Ecto neural progenitor cell (in vitro differentiated cells): Measurements from ENCODE around the gene UQCRHL.
"Not testable (repeated sequence)": the region's sequence is repeated elsewhere in the genome, so short reads cannot be mapped to it uniquely, and the experiment has no call there.

Experiments
- DNase-seq: peaks from one replicate; pipeline ENCODE4 v3.0.0-alpha.2; 2018; ENCODE audit warnings: low spot score

UQCRHL gene

DNA sequence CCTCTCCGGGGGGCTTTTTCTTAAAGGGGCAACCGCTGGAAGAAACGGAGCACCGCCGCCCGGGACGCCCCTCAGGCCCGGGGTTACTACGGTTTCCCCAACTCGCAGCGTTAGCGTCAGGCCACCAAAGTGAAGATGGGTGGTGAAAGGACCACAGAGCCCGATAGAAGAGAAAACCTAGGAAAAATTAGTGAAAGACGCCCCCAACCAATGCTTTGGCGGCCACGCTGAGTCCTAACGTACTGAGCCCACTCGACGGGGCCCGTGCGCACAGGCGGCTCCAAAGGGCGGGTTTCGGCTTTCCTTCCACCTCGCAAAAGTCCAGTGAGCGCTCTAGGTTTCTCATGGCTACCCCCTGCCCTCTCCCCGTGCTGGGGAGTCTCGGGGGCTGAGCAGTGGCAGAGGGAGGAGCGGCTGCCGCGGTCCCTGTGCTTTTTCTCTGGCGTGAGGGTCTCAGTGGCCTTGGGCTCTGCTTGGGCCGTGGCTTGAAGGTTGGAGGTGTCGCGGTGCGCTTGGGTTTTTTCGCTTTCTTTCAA, 27.8 kb upstream of the UQCRHL start:
- DNase-seq, result no peak

GRCh38 chr1:15834406-15835204, 27.2 kb upstream of the UQCRHL start:
- peak; percentile 95 for DNase-seq

GRCh38 chr1:15833842-15834405, 26.5 kb upstream of the UQCRHL start:
- DNase-seq, result no peak

DNA sequence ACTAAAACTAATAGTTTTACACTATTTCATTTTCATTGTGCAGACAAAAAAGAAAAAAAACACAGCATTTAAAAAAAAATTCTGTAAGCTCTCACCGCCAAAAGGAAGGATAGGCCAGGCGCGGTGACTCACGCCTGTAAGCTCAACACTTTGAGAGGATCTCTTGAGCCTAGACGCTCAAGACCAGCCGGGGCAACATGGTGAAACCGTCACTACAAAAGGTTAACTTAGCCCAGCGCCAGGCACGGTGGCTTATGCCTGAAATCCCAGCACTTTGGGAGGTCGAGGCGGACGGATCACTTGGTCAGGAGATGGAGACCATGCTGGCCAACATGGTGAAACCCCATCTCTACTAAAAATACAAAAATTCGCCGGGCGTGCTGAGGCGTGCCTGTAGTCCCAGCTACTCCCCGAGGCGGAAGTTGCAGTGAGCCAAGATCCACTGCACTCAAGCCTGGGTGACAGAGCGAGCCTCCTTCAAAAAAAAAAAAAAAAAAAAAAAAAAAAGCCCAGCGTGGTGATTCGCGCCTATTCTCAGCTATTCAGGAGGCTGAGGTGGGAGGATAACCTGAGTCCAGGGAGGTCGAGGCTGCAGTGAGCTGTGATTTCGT, 25.7 kb upstream of the UQCRHL start:
- DNase-seq, result no peak

GRCh38 chr1:15830258-15830657, 22.8 kb upstream of the UQCRHL start:
- no peak for DNase-seq

DNA sequence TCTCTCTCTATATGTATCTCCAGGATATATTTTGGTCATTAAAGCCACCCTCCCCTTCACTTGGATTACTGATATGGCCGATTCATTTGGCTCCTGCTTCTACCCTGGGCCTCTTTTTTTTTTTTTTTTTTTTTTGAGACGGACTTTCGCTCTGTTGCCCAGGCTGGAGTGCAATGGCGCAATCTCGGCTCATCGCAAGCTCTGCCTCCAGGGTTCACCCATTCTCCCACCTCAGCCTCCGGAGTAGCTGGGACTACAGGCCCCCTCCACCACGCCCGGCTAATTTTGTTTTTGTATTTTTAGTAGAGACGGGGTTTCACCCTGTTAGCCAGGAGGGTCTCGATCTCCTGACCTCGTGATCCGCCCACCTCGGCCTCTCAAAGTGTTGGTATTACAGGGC, 21.5 kb upstream of the UQCRHL start:
- not testable (repeated sequence) for DNase-seq

- not testable (repeated sequence) for DNase-seq
These were observed 20.1 kb upstream of the UQCRHL start for GRCh38 chr1:15827567-15827966.

- no peak for DNase-seq
These were observed 19.5 kb upstream of the UQCRHL start for GRCh38 chr1:15826810-15827507.

DNA sequence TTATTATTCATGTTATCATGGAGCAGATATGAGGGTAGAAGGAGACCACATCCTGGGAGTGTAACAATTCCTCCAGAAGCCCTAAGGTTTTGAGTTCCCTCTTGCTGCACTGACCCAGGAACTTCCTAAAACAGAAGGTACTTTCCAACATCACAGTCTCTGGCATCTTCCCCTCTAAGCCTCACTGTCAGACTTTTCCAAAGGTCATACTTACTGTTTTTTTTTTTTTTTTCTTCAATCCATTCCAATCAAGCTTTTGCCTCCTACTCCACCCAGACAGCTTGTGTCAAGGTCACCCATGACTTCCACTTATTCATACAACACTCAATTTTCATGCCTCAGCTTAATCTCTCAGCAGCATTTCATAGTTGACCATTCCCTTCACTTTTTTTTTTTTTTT, 18.4 kb upstream of the UQCRHL start:
- DNase-seq, result no peak

DNA sequence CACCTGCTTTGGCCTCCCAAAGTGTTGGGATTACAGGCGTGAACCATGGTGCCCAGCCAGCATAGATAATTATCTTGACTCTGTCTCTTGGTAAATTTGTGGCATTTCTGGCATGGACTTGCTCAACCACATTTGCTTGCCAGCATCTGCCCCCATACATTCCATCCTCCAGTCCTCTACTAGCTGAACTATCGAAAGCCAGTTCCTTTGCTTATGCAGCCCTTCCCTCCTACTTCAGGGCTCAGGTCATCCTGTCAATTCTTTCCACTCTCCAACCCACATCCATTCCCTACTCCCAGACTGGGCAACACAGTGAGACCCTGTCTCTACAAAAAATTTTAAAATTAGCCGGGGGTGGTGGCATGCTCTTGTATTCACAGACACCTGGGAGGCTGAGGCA, 13.0 kb upstream of the UQCRHL start:
- no peak for DNase-seq

- no peak for DNase-seq
These were observed 9.2 kb upstream of the UQCRHL start for GRCh38 chr1:15816674-15817073.

GRCh38 chr1:15810073-15810472, 2.6 kb upstream of the UQCRHL start:
- no peak for DNase-seq

DNA sequence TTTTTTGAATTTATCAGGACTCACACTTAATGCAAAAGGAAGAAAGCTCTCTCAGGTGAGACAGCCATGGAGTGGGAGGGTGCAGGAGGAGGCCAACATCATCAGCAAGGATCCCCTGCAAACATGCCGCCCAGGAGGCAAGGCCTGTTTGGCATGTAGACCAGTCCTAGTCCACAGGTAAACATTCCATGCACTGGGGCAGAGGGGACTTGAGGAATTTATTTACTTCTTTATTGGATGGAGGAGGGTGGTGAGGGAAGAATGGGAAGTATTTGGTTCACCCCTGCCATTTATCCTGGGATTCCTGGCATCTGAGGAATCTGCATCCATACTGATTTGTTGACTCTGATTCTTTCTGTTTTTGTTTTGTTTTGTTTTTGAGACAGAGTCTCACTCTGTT, 1.5 kb upstream of the UQCRHL start:
- DNase-seq, result no peak

DNA sequence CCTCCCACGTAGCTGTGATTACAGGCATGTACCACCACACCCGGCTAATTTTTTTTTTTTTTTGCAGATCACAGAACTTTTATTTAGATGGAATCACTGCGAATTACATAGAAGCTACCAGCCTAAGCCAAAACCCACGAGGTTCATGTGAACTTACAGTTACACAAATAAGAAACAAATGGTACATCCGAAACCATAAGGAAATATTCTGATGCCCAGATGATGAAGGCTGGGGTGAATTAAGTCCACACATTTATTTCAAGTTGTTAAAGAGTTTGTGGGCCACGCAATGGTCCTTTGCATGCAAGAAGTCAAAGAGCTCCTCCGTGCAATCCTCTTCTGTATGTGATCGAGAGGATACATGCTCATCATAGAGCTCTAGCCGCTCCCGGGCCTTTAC, 328 bp downstream of the UQCRHL start:
- no peak for DNase-seq

GRCh38 chr1:15804060-15804459, 3.4 kb downstream of the UQCRHL start:
- no peak for DNase-seq

GRCh38 chr1:15803380-15803779, 4.1 kb downstream of the UQCRHL start:
- peak; percentile 58 for DNase-seq

- DNase-seq, result no peak
These were observed 5.0 kb downstream of the UQCRHL start for GRCh38 chr1:15802234-15802965.

- peak; percentile 76 for DNase-seq
These were observed 7.3 kb downstream of the UQCRHL start for GRCh38 chr1:15799928-15800835.

DNA sequence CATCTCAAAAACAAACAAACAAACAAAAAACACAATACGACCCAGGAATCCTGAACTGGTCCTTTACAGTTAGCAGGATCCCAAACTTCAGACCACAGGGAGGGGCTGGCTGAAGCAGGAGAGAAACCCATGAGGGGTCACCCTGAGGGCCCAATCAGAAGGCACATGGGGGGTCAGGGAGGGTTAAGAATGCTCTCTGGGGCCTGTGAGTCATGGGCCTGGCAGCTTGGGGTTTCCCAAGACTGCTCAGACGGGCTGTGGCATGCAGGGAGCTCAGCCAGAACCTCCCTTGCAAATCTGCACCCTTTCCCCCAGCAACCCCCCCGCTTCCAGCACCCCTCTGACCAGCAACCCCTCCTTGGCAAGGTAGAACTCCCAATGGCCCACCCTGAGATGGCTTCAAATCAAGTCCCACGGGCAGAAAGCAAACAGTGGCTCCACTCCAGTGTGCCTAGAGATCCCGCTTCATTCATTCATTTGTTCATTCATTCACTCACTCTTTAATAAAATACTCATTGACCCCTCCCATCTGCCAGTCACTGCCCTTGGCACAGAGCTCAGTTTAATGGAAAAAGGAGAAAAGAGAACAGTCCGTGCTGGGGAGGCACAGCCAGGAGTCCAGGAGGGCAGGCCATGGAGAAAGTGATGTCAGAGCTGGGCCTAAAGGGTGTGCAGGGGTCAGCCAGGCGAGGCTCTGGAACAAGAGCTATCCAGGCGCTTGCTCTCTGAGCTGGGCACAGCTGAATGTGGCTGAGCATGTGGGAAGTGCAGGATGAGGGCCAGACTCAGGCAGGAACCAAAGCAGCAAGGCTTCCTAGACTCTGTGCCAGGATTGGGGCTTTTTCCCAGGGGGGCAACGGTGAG, 8.2 kb downstream of the UQCRHL start:
- DNase-seq, result no peak
